ENCODE results near the gene ITGB1.

The ITGB1 gene

DNA sequence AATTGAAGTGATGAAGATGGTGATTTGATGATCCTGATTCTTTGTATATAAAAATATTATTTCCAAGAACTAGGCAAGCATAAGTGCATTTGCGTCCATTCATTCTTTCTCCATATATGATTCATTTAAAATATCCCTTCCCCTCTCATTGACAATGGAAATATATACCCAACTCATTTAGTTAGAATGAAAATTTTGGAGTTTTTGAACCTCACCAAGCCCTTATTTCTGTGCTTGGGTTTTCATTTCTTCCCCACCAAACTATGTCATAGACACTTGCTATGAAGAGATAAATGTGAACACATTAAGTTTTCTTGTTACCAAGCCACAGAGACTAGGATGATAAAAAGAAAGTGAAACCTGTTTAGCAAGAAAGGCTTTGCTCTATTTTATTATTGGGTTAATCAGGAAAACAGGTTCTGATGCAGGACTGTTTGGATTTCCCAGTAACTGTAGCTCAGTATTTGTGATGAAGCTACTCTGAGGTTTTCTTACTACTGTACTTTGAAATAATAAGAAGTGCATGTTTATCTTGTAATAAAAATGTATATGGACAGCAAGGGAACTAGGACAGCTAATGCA, 68.3 kb downstream of the ITGB1 start:
- DNase-seq (ENCODE audit: low read depth) = no peak

DNA sequence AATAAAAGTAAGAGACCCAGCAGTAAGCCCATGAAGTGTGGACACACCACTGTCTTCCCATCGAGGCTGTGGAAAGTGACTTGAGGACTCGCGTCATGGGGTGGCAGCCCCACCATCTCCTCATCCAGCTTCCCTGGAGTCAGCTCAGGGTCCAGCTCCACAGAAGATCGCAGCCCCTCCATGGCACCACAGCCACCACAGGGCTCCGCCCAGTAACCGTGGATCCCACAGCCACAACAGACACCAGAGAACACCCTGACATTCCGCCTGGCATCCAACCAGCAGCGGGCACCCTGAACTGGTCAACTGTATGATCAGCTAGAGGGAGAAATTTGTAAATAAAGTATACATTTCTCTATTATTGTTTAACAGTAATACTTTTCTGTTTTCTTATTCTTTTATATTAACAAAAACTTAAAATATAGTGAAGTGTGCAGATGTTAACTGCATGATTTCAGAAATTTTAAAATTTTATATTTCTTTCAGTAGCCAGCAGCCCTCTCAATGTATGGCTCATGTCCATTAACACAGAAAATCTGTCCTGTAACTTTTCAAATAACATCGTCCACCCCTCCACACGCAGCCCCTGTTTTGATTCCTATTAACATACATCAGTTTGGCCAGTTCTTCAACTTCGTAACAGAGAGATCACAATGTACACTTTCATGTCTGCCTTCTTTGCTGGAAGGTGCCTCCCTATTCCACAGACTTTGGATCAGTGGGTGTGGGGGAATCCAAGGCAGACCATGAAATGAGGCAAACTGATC, 69.7 kb downstream of the ITGB1 start:
- no peak for DNase-seq (ENCODE audit: low read depth)

DNA sequence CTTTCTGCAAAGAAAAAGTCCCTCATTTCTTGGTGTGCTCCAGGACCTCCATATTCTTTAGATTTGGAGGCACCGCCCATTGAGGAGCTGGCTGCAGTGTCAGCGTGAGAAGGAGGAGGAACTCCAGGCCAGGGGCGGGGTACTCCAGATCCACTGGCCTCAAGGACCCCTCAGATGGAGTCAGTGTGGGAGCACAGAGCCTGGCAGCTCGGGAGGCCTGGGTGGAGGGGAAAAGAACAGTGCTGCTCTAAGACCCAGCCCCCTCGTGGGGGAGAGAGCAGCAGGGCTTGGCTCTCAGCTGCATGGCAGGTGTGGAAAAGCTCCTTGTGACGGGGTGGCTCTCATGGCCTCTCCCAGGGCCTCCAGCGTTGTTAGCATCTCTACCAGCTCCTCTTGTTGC, 70.5 kb downstream of the ITGB1 start:
- no peak for DNase-seq (ENCODE audit: low read depth)

DNA sequence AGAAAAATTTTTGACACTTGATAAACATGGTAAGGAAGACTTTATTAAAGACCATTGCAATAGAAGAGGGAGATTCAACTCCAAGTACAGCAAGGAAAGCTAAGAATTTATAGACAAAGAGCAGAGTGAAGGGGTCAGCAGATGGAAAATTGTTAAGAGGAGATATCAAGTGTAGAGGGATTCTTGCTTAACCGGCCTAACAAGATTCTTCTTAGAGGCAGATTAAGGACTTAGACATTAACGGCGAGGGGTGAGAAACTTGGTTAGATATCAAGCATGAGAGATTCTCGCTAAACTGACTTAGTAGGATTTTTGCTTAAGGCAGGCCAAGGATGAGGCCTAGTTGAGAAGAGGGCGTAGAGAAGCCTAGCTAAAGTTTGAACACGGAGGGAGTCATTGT, 76.0 kb downstream of the ITGB1 start:
- DNase-seq (ENCODE audit: low read depth) = no peak

DNA sequence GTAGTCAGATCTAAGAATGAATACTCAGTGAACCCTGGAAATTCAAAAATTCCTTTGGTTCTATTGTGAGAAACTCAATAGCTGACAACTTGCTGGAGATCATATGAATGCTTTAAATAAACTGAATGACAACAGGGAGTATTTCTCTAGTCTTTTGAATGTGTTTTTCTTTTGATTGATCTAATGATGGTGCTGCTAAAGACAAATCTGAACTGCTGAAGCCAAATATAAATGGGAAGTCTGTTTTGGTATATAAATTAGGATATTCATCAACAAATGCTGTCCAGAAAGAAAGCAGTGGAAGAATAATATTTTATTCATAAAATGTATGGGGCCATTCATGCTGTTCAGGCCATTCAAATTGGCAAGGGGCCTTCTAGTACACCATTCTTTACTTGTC, 79.4 kb downstream of the ITGB1 start:
- DNase-seq (ENCODE audit: low read depth) = no peak

DNA sequence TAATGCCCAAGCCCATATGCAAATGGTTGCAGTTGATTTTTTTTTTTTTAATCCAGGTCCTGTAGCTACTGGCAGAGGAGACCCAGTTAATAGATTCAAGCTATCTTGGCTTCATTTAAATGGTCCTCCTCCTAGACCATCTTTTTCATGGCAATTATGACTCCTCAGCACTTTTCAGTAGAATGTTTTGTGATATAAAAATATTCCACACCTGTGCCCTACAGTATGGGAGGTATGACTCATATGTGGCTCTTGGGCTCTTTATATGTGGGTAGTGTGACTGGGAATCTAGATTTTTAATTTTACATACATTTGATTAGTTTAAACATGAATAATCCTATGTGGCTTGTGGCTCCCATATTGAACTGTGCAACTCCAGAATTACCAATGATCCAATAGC, 80.1 kb downstream of the ITGB1 start:
- no peak for DNase-seq (ENCODE audit: low read depth)

DNA sequence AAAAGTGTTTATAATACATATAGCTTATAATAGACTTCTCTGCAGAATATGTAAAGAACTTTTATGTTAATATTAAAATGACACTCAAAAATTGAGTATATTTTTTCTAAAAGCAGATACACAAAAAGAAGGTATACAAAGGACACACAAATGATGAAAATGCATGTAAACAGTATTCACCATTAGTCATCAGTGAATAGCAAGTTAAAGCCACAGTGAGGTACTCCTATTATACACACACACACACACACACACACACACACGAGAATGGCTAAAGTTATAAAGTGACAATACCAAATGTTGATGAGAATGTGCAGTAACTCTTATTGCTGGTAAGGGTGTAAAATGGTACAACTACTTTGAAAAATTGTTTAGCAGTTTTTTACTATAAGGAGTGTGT, 92.9 kb downstream of the ITGB1 start:
- no peak for DNase-seq (ENCODE audit: low read depth)

DNA sequence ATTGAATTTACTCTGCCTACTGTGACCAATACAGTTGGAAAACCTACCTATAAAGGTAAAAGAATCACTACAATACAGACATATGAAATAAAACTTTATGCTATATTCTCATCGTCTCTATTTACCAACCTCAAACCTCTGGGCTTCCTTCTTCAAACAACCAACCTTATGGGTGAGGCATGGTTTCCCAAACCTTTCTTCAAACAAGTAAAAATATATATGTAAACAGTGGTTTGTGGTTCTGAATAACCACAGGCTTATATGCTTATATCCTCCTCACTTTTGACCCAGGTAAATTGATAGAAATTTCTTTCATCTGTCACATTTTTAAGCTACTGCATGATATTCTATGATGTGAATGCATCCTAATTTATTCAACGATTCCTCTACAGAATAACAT, 103.6 kb downstream of the ITGB1 start:
- DNase-seq (ENCODE audit: low read depth) = no peak

DNA sequence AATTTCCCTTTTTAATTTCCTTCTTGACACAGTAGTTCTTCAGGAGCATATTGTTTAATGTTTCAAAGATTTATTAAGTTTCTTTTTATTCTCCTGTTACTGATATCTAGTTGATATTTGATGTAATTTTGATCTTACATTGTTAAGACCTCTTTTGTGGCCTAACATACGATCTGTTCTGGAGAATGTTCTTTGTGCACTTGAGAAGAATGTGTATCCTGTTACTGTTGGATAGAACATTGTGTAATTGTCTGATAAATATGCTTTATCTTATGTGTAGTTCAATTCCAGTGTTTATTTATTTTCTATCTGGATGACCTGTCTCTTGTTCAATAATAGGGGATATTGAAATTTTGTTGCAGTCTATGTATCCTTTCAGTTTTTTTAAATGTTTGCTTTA, 106.7 kb downstream of the ITGB1 start:
- no peak for DNase-seq (ENCODE audit: low read depth)

Data from GM04504 (cell line).